ENCODE data around the gene TP53I13.

The TP53I13 gene

GRCh38 chr17:29596811-29597210, 28.3 kb downstream of the TP53I13 start:
- Histone ChIP-seq H3K9me3 (ENCODE audit: insufficient read depth, low read length) (no peaks in the 10 kb centered on the region), H3K4me1 (ENCODE audit: low read length) (peaks cover 16% of the 10 kb centered on the region), H3K4me2 (ENCODE audit: low read length) (no peak overlapping the region), H4K20me1 (ENCODE audit: insufficient read depth, low read length) (no peaks in the 10 kb centered on the region; the same call in 1 of the 2 replicates), H3K9ac (ENCODE audit: low read length) (no peak overlapping the region), H3K36me3 (replicated peaks; ENCODE audit: low read depth, low read length) (no peaks in the 10 kb centered on the region), H3K27me3 (ENCODE audit: low read depth, low read length) (no peaks in the 10 kb centered on the region), H3K79me2 (ENCODE audit: low read length) (peaks cover 60% of the 10 kb centered on the region), H3K4me3 (ENCODE audit: low read length) (no peak overlapping the region), H3K27ac (ENCODE audit: low read length) (no peak overlapping the region), H2AFZ (ENCODE audit: low read depth, low read length) (no peak overlapping the region)
- TF ChIP-seq EZH2phosphoT487 (IDR thresholded peaks at IDR 0.05; ENCODE audit: low read depth), result no peak
- no peak for TF ChIP-seq CTCF (IDR thresholded peaks at IDR 0.05; ENCODE audit: low read depth, low read length)

GRCh38 chr17:29597361-29598172, 29.1 kb downstream of the TP53I13 start:
- Histone ChIP-seq H3K36me3 (replicated peaks; ENCODE audit: low read depth, low read length) (no peaks in the 10 kb centered on the region), H3K79me2 (ENCODE audit: low read length) (peaks cover 61% of the 10 kb centered on the region), H3K27me3 (ENCODE audit: low read depth, low read length) (no peaks in the 10 kb centered on the region), H2AFZ (ENCODE audit: low read depth, low read length) (no peak overlapping the region), H3K27ac (ENCODE audit: low read length) (no peak overlapping the region), H3K9me3 (ENCODE audit: insufficient read depth, low read length) (no peaks in the 10 kb centered on the region), H3K9ac (ENCODE audit: low read length) (no peak overlapping the region), H4K20me1 (ENCODE audit: insufficient read depth, low read length) (no peaks in the 10 kb centered on the region; the same call in 1 of the 2 replicates), H3K4me3 (ENCODE audit: low read length) (no peak overlapping the region), H3K4me2 (ENCODE audit: low read length) (no peak overlapping the region), H3K4me1 (ENCODE audit: low read length) (peaks cover 8% of the 10 kb centered on the region)
- TF ChIP-seq EZH2phosphoT487 (IDR thresholded peaks at IDR 0.05; ENCODE audit: low read depth), result no peak
- TF ChIP-seq CTCF (IDR thresholded peaks at IDR 0.05; ENCODE audit: low read depth, low read length), result no peak

- Histone ChIP-seq H3K27me3 (ENCODE audit: low read depth, low read length) (no peaks in the 10 kb centered on the region), H3K9me3 (ENCODE audit: insufficient read depth, low read length) (no peaks in the 10 kb centered on the region), H4K20me1 (ENCODE audit: insufficient read depth, low read length) (peaks cover 2% of the 10 kb centered on the region; the same call in 1 of the 2 replicates), H3K27ac (ENCODE audit: low read length) (no peak overlapping the region), H3K79me2 (ENCODE audit: low read length) (peaks cover 25% of the 10 kb centered on the region), H3K4me1 (ENCODE audit: low read length) (no peaks in the 10 kb centered on the region), H3K9ac (ENCODE audit: low read length) (no peak overlapping the region), H3K4me3 (ENCODE audit: low read length) (no peak overlapping the region), H2AFZ (ENCODE audit: low read depth, low read length) (no peak overlapping the region), H3K36me3 (replicated peaks; ENCODE audit: low read depth, low read length) (no peaks in the 10 kb centered on the region), H3K4me2 (ENCODE audit: low read length) (no peak overlapping the region)
- no peak for TF ChIP-seq EZH2phosphoT487 (IDR thresholded peaks at IDR 0.05; ENCODE audit: low read depth)
- TF ChIP-seq CTCF (IDR thresholded peaks at IDR 0.05; ENCODE audit: low read depth, low read length), result no peak
These were observed 34.7 kb downstream of the TP53I13 start for GRCh38 chr17:29603109-29603674.

GRCh38 chr17:29607557-29608195, 39.2 kb downstream of the TP53I13 start:
- Histone ChIP-seq H3K27me3 (ENCODE audit: low read depth, low read length) (no peaks in the 10 kb centered on the region), H3K9me3 (ENCODE audit: insufficient read depth, low read length) (no peaks in the 10 kb centered on the region), H3K9ac (ENCODE audit: low read length) (no peak overlapping the region), H3K79me2 (ENCODE audit: low read length) (peaks cover 7% of the 10 kb centered on the region; the same call in 1 of the 2 replicates), H3K4me3 (ENCODE audit: low read length) (no peak overlapping the region), H3K27ac (ENCODE audit: low read length) (no peak overlapping the region), H4K20me1 (ENCODE audit: insufficient read depth, low read length) (peaks cover 2% of the 10 kb centered on the region; the same call in 1 of the 2 replicates), H2AFZ (ENCODE audit: low read depth, low read length) (no peak overlapping the region), H3K4me1 (ENCODE audit: low read length) (no peaks in the 10 kb centered on the region), H3K4me2 (ENCODE audit: low read length) (no peak overlapping the region), H3K36me3 (replicated peaks; ENCODE audit: low read depth, low read length) (no peaks in the 10 kb centered on the region)
- TF ChIP-seq EZH2phosphoT487 (IDR thresholded peaks at IDR 0.05; ENCODE audit: low read depth), result no peak
- TF ChIP-seq CTCF (IDR thresholded peaks at IDR 0.05; ENCODE audit: low read depth, low read length), result no peak

Measured in OCI-LY3 (cell line).